ENCODE results near the gene HIGD1A. TPM values are rescaled to one million over a fixed set of nuclear protein-coding genes. Genes with fewer than 3 reads are reported as not detected.

Gene HIGD1A
- polyA plus RNA-seq, 1 experiment: 225 TPM

- H3K4me3 ChIP-seq (ENCODE audit: low read depth, low read length): no peak overlapping the region
- peaks cover 7% of the 10 kb centered on the region for H3K27me3 ChIP-seq (ENCODE audit: control insufficient read depth, insufficient read depth, low read length)
- no peak overlapping the region for H3K27ac ChIP-seq (ENCODE audit: low read depth, low read length)
- no peaks in the 10 kb centered on the region for H3K9me3 ChIP-seq (ENCODE audit: control insufficient read depth, insufficient read depth, low read length)
- DNase-seq (ENCODE audit: low read depth, low spot score): no peak
- ChIA-PET POLR2A (no interaction called here), CTCF (interaction anchor here (0.5 to 0.9 kb wide), 3 partner anchors 10 to 599 kb away, joined by 3 to 4 read pairs (median 3); no protein-coding TSS in a partner anchor)
- no peak for TF ChIP-seq CTCF (IDR thresholded peaks at IDR 0.05; ENCODE audit: low read depth, low read length)
Measured at GRCh38 chr3:42829083-42829627, 24.9 kb upstream of the HIGD1A start.

- ChIA-PET POLR2A (no interaction called here), CTCF (interaction anchor here (0.6 to 1.1 kb wide), 2 partner anchors 12 to 46 kb away, joined by 3 read pairs; no protein-coding TSS in a partner anchor)
- DNase-seq (ENCODE audit: low read depth, low spot score): no peak
- no peak overlapping the region for H3K4me3 ChIP-seq (ENCODE audit: low read depth, low read length)
- H3K9me3 ChIP-seq (ENCODE audit: control insufficient read depth, insufficient read depth, low read length): no peaks in the 10 kb centered on the region
- no peak for TF ChIP-seq CTCF (IDR thresholded peaks at IDR 0.05; ENCODE audit: low read depth, low read length)
- H3K27me3 ChIP-seq (ENCODE audit: control insufficient read depth, insufficient read depth, low read length): peaks cover 9% of the 10 kb centered on the region
- H3K27ac ChIP-seq (ENCODE audit: low read depth, low read length): no peak overlapping the region
Measured at GRCh38 chr3:42827654-42828053, 23.4 kb upstream of the HIGD1A start.

GRCh38 chr3:42827023-42827422 is 22.7 kb upstream of the HIGD1A start:
- TF ChIP-seq CTCF (IDR thresholded peaks at IDR 0.05; ENCODE audit: low read depth, low read length): no peak
- POLR2A ChIA-PET: no interaction called here
- H3K4me3 ChIP-seq (ENCODE audit: low read depth, low read length): no peak overlapping the region
- no peak overlapping the region for H3K27ac ChIP-seq (ENCODE audit: low read depth, low read length)
- CTCF ChIA-PET: no interaction called here
- no peaks in the 10 kb centered on the region for H3K9me3 ChIP-seq (ENCODE audit: control insufficient read depth, insufficient read depth, low read length)
- peaks cover 9% of the 10 kb centered on the region for H3K27me3 ChIP-seq (ENCODE audit: control insufficient read depth, insufficient read depth, low read length)
- DNase-seq (ENCODE audit: low read depth, low spot score): no peak

- DNase-seq (ENCODE audit: low read depth, low spot score): no peak
- no peaks in the 10 kb centered on the region for H3K9me3 ChIP-seq (ENCODE audit: control insufficient read depth, insufficient read depth, low read length)
- ChIA-PET CTCF (interaction anchor here (0.6 to 0.7 kb wide), 2 partner anchors 174 to 747 kb away, joined by 5 to 6 read pairs; no protein-coding TSS in a partner anchor), POLR2A (interaction anchor here (0.8 kb wide), 1 partner anchor 235 kb away, joined by 4 read pairs; the partner anchor contains the start of gene SS18L2)
- TF ChIP-seq CTCF (IDR thresholded peaks at IDR 0.05; ENCODE audit: low read depth, low read length): no peak
- H3K27me3 ChIP-seq (ENCODE audit: control insufficient read depth, insufficient read depth, low read length): peaks cover 9% of the 10 kb centered on the region
- no peak overlapping the region for H3K27ac ChIP-seq (ENCODE audit: low read depth, low read length)
- H3K4me3 ChIP-seq (ENCODE audit: low read depth, low read length): no peak overlapping the region
Measured at GRCh38 chr3:42826141-42826540, 21.9 kb upstream of the HIGD1A start.

GRCh38 chr3:42823351-42823750 is 19.1 kb upstream of the HIGD1A start:
- Histone ChIP-seq H3K27me3 (ENCODE audit: control insufficient read depth, insufficient read depth, low read length) (peaks cover 6% of the 10 kb centered on the region), H3K9me3 (ENCODE audit: control insufficient read depth, insufficient read depth, low read length) (no peaks in the 10 kb centered on the region), H3K27ac (ENCODE audit: low read depth, low read length) (no peak overlapping the region), H3K4me3 (ENCODE audit: low read depth, low read length) (no peak overlapping the region)
- CTCF ChIA-PET: no interaction called here
- POLR2A ChIA-PET: no interaction called here
- no peak for DNase-seq (ENCODE audit: low read depth, low spot score)
- no peak for TF ChIP-seq CTCF (IDR thresholded peaks at IDR 0.05; ENCODE audit: low read depth, low read length)

All from AG04450 (cell line).